Measurements from ENCODE around the gene CAB39L.

- TF ChIP-seq CTCF (conservative IDR thresholded peaks at IDR 0.05; ENCODE audit: low read length) (no peak), EZH2phosphoT487 (IDR thresholded peaks at IDR 0.05; ENCODE audit: borderline replicate concordance) (no peak)
Measured at GRCh38 chr13:49488563-49488962, 44.7 kb upstream of the CAB39L start.
